Lung microvascular endothelial cell (primary cell): ENCODE measurements around the gene STRA8. TPM values are rescaled to one million over a fixed set of nuclear protein-coding genes. Genes with fewer than 3 reads are reported as not detected.

Experiments
- total RNA-seq: library from RNA; depleted of rRNA; stranded (reverse); fragments of >200 nt; gene quantifications from 2 replicates; pipeline ENCODE4 v1.2.1, GENCODE V29; 2014

Gene STRA8
- total RNA-seq, 1 donor from 2014 or later = not detected

Other genes starting within 250 kb of the STRA8 start
- 0.44 and 0.99 TPM in 2 replicates for gene AGBL3, start 247.3 kb upstream of the STRA8 start, total RNA-seq
- gene TMEM140, start 85.8 kb upstream of the STRA8 start, total RNA-seq = 21.1 and 59.7 TPM in 2 replicates
- gene CYREN, start 63.1 kb upstream of the STRA8 start, total RNA-seq = 10.7 and 12.6 TPM in 2 replicates
- 4.0 and 4.4 TPM in 2 replicates for gene WDR91, start 22.3 kb upstream of the STRA8 start, total RNA-seq